Measurements from ENCODE around the gene SELENOO.

DNA sequence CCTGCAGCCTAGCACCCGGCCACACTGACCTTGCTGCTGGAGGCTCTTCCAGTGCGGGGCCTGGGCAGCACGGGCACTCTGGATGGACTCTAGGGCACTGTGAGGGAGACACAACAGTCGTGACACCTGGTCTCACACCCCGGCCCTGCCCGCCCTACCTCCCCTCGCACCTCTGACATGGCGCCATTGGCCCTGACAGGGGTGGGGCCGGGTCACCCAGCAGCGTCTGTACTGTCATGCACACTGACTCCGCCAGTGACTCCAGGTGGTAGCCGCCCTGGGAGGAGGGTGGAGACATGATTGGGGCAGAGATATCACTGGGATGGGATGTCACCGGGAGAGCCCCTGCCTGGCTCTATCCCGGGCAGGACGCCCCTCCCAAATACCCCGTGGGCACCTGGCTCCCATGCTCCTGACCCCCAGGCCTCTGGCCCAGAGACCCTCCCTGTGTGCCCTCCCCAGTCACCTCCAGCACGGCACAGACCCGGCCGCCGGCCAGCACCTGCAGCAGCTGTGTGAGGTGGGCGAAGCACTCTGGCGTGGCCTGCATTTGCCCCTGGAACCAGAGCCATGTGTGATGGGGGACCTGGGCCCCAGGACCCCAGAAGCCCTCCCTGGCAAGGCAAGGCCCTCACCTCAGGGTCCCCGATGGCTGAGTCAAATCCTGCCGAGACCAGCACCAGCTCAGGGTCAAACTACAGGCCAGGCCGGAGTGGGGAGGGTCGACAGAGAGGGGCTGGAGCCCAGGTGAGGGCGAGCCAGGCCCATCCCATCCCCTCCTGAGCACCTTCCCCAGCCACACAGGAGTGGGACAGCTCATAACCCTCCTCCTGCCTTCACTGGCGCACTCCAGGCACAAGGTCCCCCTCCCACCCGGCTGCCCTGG, 47.6 kb downstream of the SELENOO start:
- TF ChIP-seq KDM1A (CRISPR knock-in tag; IDR thresholded peaks at IDR 0.05) (no peak), FOXA3 (CRISPR knock-in tag; IDR thresholded peaks at IDR 0.05) (no peak), POLR2AphosphoS2 (IDR thresholded peaks at IDR 0.05; ENCODE audit: low read depth, low read length) (no peak), IRF2 (CRISPR knock-in tag; IDR thresholded peaks at IDR 0.05) (no peak), FOXA1 (IDR thresholded peaks at IDR 0.05) (no peak), FOXA1 (CRISPR knock-in tag; IDR thresholded peaks at IDR 0.05) (no peak), CBFB (CRISPR knock-in tag; IDR thresholded peaks at IDR 0.05) (no peak), POLR2AphosphoS5 (IDR thresholded peaks at IDR 0.05; ENCODE audit: low read depth, low read length) (no peak), MYC (CRISPR knock-in tag; IDR thresholded peaks at IDR 0.05; ENCODE audit: borderline replicate concordance) (no peak), ARHGAP35 (CRISPR knock-in tag; IDR thresholded peaks at IDR 0.05; ENCODE audit: borderline replicate concordance) (no peak)
- TF ChIP-seq, protein P1, sequence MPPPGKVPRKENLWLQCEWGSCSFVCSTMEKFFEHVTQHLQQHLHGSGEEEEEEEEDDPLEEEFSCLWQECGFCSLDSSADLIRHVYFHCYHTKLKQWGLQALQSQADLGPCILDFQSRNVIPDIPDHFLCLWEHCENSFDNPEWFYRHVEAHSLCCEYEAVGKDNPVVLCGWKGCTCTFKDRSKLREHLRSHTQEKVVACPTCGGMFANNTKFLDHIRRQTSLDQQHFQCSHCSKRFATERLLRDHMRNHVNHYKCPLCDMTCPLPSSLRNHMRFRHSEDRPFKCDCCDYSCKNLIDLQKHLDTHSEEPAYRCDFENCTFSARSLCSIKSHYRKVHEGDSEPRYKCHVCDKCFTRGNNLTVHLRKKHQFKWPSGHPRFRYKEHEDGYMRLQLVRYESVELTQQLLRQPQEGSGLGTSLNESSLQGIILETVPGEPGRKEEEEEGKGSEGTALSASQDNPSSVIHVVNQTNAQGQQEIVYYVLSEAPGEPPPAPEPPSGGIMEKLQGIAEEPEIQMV (CRISPR knock-in tag; IDR thresholded peaks at IDR 0.05; ENCODE audit: low read depth): no peak
- TF ChIP-seq, protein P2, sequence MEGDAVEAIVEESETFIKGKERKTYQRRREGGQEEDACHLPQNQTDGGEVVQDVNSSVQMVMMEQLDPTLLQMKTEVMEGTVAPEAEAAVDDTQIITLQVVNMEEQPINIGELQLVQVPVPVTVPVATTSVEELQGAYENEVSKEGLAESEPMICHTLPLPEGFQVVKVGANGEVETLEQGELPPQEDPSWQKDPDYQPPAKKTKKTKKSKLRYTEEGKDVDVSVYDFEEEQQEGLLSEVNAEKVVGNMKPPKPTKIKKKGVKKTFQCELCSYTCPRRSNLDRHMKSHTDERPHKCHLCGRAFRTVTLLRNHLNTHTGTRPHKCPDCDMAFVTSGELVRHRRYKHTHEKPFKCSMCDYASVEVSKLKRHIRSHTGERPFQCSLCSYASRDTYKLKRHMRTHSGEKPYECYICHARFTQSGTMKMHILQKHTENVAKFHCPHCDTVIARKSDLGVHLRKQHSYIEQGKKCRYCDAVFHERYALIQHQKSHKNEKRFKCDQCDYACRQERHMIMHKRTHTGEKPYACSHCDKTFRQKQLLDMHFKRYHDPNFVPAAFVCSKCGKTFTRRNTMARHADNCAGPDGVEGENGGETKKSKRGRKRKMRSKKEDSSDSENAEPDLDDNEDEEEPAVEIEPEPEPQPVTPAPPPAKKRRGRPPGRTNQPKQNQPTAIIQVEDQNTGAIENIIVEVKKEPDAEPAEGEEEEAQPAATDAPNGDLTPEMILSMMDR (CRISPR knock-in tag; IDR thresholded peaks at IDR 0.05): no peak

All from HepG2 (cell line).